A549 (cell line): ENCODE data around the gene PCDHGA12. TPM values are rescaled to one million over a fixed set of nuclear protein-coding genes. Genes with fewer than 3 reads are reported as not detected.
"Not testable (repeated sequence)": the region's sequence is repeated elsewhere in the genome, so short reads cannot be mapped to it uniquely, and the experiment has no call there.

Experiments used
- ATAC-seq, 2 experiments: fragments of 200-7000 bp in 1 of 2; fragments of >200 bp in 1 of 2; cut with Nextera tagmentation in 1 of 2; cut with Tn5 transposase in 1 of 2; 3 replicates each; pipeline versions ENCODE4 v1.8.0 to v1.9.1; 2018 to 2020; ENCODE audit warnings: mild to moderate bottlenecking in 1 of 2, moderate library complexity in 1 of 2
- CTCF ChIA-PET: fragments of 300-600 bp; sonication (Branson Sonifier 250); formaldehyde crosslinking; extraction: SDS; loops from one replicate; lab custom pipeline; 2021; ENCODE audit warnings: antibody characterized with exemption, inconsistent platforms; lab: Yijun Ruan, JAX
- POLR2A ChIA-PET: fragments of 350-600 bp; formaldehyde crosslinking; extraction: SDS; loops from one replicate; lab custom pipeline; 2021; ENCODE audit warnings: antibody characterized with exemption, inconsistent platforms; lab: Yijun Ruan, JAX
- DNase-seq, 2 experiments: peaks; one replicate each; pipeline versions ENCODE4 v3.0.0 to v3.0.0-alpha.2; 2011 to 2016; ENCODE audit warnings: low read depth in 1 of 2, low spot score in 1 of 2
- FAIRE-seq: peaks from 2 replicates; lab custom pipeline; 2011; peaks lifted over from hg19 to GRCh38; lab: Jason Lieb, UNC
- H3K27ac ChIP-seq, 2 experiments: fragments of >200 bp; sonication (Bioruptor Twin); formaldehyde crosslinking; 3 replicates each; pipeline ENCODE4 v1.5.1; 2016 to 2017
- H3K4me1 ChIP-seq: fragments of >200 bp; sonication (Bioruptor Twin); formaldehyde crosslinking; 3 replicates; pipeline ENCODE4 v1.6.1; 2016
- H3K4me2 ChIP-seq: fragments of >200 bp; sonication (Bioruptor Twin); formaldehyde crosslinking; 3 replicates; pipeline ENCODE4 v1.6.1; 2016
- H3K4me3 ChIP-seq: fragments of >200 bp; sonication (Bioruptor Twin); formaldehyde crosslinking; 3 replicates; pipeline ENCODE4 v1.5.1; 2016
- H3K9me3 ChIP-seq: fragments of >200 bp; sonication (Bioruptor Twin); formaldehyde crosslinking; 3 replicates; pipeline ENCODE4 v1.6.1; 2016
- BCL3 ChIP-seq: fragments of >200 bp; sonication (Bioruptor Twin); formaldehyde crosslinking; IDR thresholded peaks from 3 replicates; pipeline ENCODE4 v1.6.1; 2016
- CBX8 ChIP-seq: fragments of 200-600 bp; sonication (generic); IDR thresholded peaks from 2 replicates; pipeline ENCODE4 v1.6.1; 2016
- CTCF ChIP-seq: fragments of >200 bp; sonication (Bioruptor Twin); formaldehyde crosslinking; IDR thresholded peaks from 3 replicates; pipeline ENCODE4 v1.5.1; 2016
- HEYL ChIP-seq: fragments of 250-450 bp; sonication (Bioruptor Pico); IDR thresholded peaks from 2 replicates; pipeline ENCODE4 v1.8.0; 2021; ENCODE audit warnings: mild to moderate bottlenecking, moderate library complexity
- HOXA7 ChIP-seq: fragments of 250-450 bp; sonication (Bioruptor Pico); IDR thresholded peaks from 2 replicates; pipeline ENCODE4 v1.5.0; 2020; ENCODE audit warnings: mild to moderate bottlenecking, moderate library complexity
- JUN ChIP-seq, 2 experiments: fragments of >200 bp; sonication (Bioruptor Twin); formaldehyde crosslinking; IDR thresholded peaks; 2 replicates in 1 of 2; 3 replicates in 1 of 2; pipeline ENCODE4 v1.6.1; 2016 to 2017
- MAX ChIP-seq: IDR thresholded peaks from 2 replicates; pipeline ENCODE4 v1.6.1; 2012
- RAD21 ChIP-seq, 2 experiments: fragments of >200 bp in 1 of 2; sonication (Bioruptor Twin) in 1 of 2; formaldehyde crosslinking in 1 of 2; IDR thresholded peaks in 1 of 2; conservative IDR thresholded peaks in 1 of 2; 2 replicates in 1 of 2; 3 replicates in 1 of 2; pipeline ENCODE4 v1.6.1; 2012 to 2018; ENCODE audit warnings: inconsistent platforms in 1 of 2
- RNF2 ChIP-seq: fragments of 200-600 bp; sonication (generic); IDR thresholded peaks from 2 replicates; pipeline ENCODE4 v1.6.1; 2016; ENCODE audit warnings: low read depth, mild to moderate bottlenecking, antibody characterized with exemption, moderate library complexity, borderline replicate concordance
- SMC3 ChIP-seq: fragments of >200 bp; sonication (Bioruptor Twin); formaldehyde crosslinking; IDR thresholded peaks from 3 replicates; pipeline ENCODE4 v1.6.1; 2018; ENCODE audit warnings: inconsistent platforms
- ZNF302 ChIP-seq: fragments of 250-450 bp; sonication (Bioruptor Pico); IDR thresholded peaks from 2 replicates; pipeline ENCODE4 v1.9.0; 2021; ENCODE audit warnings: inconsistent platforms, mild to moderate bottlenecking, moderate library complexity
- WGBS: methylation state at CpG from one replicate; pipeline ENCODE4 v1.1.6; 2017; ENCODE audit errors: missing lambda C conversion rate; 5-methylcytosine and 5-hydroxymethylcytosine counted together
- polyA plus RNA-seq, 4 experiments: library from polyadenylated mRNA; depleted of rRNA in 3 of 4; stranded (reverse); fragments of >200 nt; fragmentation: RNase III in 1 of 4; extraction: RNeasy Plus Mini Kit Qiagen cat#74134 plus additional on column Dnase treatment in 1 of 4; gene quantifications; 2 replicates in 3 of 4; 3 replicates in 1 of 4; pipeline ENCODE4 v1.2.3, GENCODE V29; 2011 to 2017

The PCDHGA12 gene
- polyA plus RNA-seq, 2 of the 4 experiments (the other 2 are of a cell fraction): 0.03 to 0.05 TPM

GRCh38 chr5:141392429-141393198 lies 37.7 kb upstream of the PCDHGA12 start, which contains the start of gene PCDHGA8:
PCDHGA8 (plus strand) TSS chr5:141392633; CDS start chr5:141392814, 181 bp downstream.
- CTCF ChIA-PET: interaction anchor here (0.9 to 2.1 kb wide), 6 partner anchors 22 to 193 kb away, joined by 3 to 5 read pairs (median 4); partner anchors contain the start of genes PCDHB11, PCDHGB1 and PCDHGB3
- WGBS: 81% methylated on average over 34 of the region's 38 CpGs
- POLR2A ChIA-PET: no interaction called here
- FAIRE-seq (no peak), ATAC-seq (no peak), DNase-seq (peak in 1 of 2 experiments; percentile 27)
- TF ChIP-seq HOXA7 (no peak), SMC3 (no peak), HEYL (CRISPR knock-in tag) (no peak), MAX (peak; percentile 31; the same call in 1 of the 2 replicates), ZNF302 (no peak), RNF2 (no peak), RAD21 (conservative IDR thresholded peaks at IDR 0.05 in 1 of 2, IDR thresholded peaks at IDR 0.05 in 1 of 2) (peak in 1 of 2 experiments; percentile 22; a peak in 1 of 5 replicates)
- Histone ChIP-seq H3K4me1 (no peaks in the 10 kb centered on the region), H3K4me3 (no peak within 1 kb of the TSS), H3K9me3 (peaks cover 68% of the 10 kb centered on the region), H3K27ac (no peak within 1 kb of the TSS), H3K4me2 (no peak within 1 kb of the TSS)

GRCh38 chr5:141393267-141393666 lies 37.0 kb upstream of the PCDHGA12 start:
- CTCF ChIA-PET: interaction anchor here (0.9 to 1.5 kb wide), 5 partner anchors 10 to 165 kb away, joined by 3 to 5 read pairs (median 4); partner anchors contain the start of genes PCDHGA7, PCDHGB1 and PCDHGB3
- DNase-seq: no peak

GRCh38 chr5:141394401-141395187 lies 35.7 kb upstream of the PCDHGA12 start:
- FAIRE-seq, H3K4me2 ChIP-seq, POLR2A ChIA-PET, DNase-seq, H3K27ac ChIP-seq, H3K4me1 ChIP-seq, H3K4me3 ChIP-seq, ATAC-seq: not testable (repeated sequence)
- CTCF ChIA-PET: interaction anchor here (1.1 to 1.9 kb wide), 3 partner anchors 12 to 310 kb away, joined by 3 to 4 read pairs (median 3); partner anchors contain the start of genes PCDHGA7 and PCDHGB7
- whole genome bisulfite sequencing: 82% methylated on average over 26 of the region's 53 CpGs
- peaks cover 70% of the 10 kb centered on the region for H3K9me3 ChIP-seq

More at GRCh38 chr5:141393267-141393666, 37.0 kb upstream of the PCDHGA12 start:
- ATAC-seq (no peak), FAIRE-seq (no peak)
- POLR2A ChIA-PET: no interaction called here
- no peak overlapping the region for H3K4me3 ChIP-seq
- WGBS: 72% methylated on average over 20 of the region's 21 CpGs
- no peak overlapping the region for H3K27ac ChIP-seq
- H3K4me2 ChIP-seq: no peak overlapping the region
- H3K9me3 ChIP-seq: peaks cover 67% of the 10 kb centered on the region
- H3K4me1 ChIP-seq: no peaks in the 10 kb centered on the region
- TF ChIP-seq BCL3: no peak
- TF ChIP-seq JUN (IDR thresholded peaks at IDR 0.05): no peak
- TF ChIP-seq CBX8: no peak
- no peak for TF ChIP-seq ZNF302

GRCh38 chr5:141397756-141398551 lies 32.4 kb upstream of the PCDHGA12 start, which contains the start of gene PCDHGB5:
PCDHGB5 (plus strand) TSS chr5:141397947; CDS start chr5:141398128, 181 bp downstream.
- H3K4me3 ChIP-seq, H3K4me1 ChIP-seq, POLR2A ChIA-PET: not testable (repeated sequence)
- peak; percentile 28 for FAIRE-seq
- ATAC-seq: peak; percentile 87 to 98
- DNase-seq: peak in 1 of 2 experiments; percentile 69
- peak within 1 kb of the TSS in 1 of 2 experiments; percentile 58; a peak in 1 of 6 replicates for H3K27ac ChIP-seq
- CTCF ChIA-PET: interaction anchor here (0.5 to 3.5 kb wide), 21 partner anchors 15 to 303 kb away, joined by 3 to 28 read pairs (median 5); partner anchors contain the start of genes PCDHB2, PCDHGA1, PCDHGA10 and PCDHGA7
- TF ChIP-seq RAD21 (conservative IDR thresholded peaks at IDR 0.05 in 1 of 2, IDR thresholded peaks at IDR 0.05 in 1 of 2): peak; percentile 62
- TF ChIP-seq SMC3: 0 out of 3 replicates have a peak, but pooled peaks have one; percentile 28
- peak; percentile 44 for TF ChIP-seq CTCF
- H3K4me2 ChIP-seq: peak within 1 kb of the TSS; percentile 34; the same call in 1 of the 3 replicates
- WGBS: 38% methylated on average over 26 of the region's 43 CpGs
- H3K9me3 ChIP-seq: peaks cover 69% of the 10 kb centered on the region
